HEK293 (cell line): ENCODE data around the gene GSTM5.
"Not testable (repeated sequence)": the region's sequence is repeated elsewhere in the genome, so short reads cannot be mapped to it uniquely, and the experiment has no call there.

Experiments used
- CTCF ChIA-PET: fragments of 350-600 bp; formaldehyde crosslinking; extraction: SDS; loops from one replicate; lab custom pipeline; 2021; ENCODE audit warnings: antibody characterized with exemption; lab: Yijun Ruan, JAX
- POLR2A ChIA-PET: fragments of 300-600 bp; formaldehyde crosslinking; extraction: SDS; loops from one replicate; lab custom pipeline; 2020; ENCODE audit warnings: antibody characterized with exemption, inconsistent platforms; lab: Yijun Ruan, JAX
- H3K27ac ChIP-seq: fragments of 200-500 bp; sonication (Bioruptor generic); 2 replicates; pipeline ENCODE4 v1.5.1; 2014; ENCODE audit warnings: low read depth, low read length, control low read depth, inconsistent platforms; ENCODE audit errors: extremely low read depth
- H3K36me3 ChIP-seq, 2 experiments: fragments of 200-500 bp in 1 of 2; sonication (Bioruptor generic) in 1 of 2; 1 replicate in 1 of 2; 2 replicates in 1 of 2; pipeline ENCODE4 v1.5.1; 2014 to 2017; ENCODE audit warnings: inconsistent platforms in 2 of 2, low read length in 2 of 2; ENCODE audit not compliant: control insufficient read depth in 2 of 2, insufficient read depth in 1 of 2
- H3K4me1 ChIP-seq: fragments of 200-500 bp; sonication (Bioruptor generic); 2 replicates; pipeline ENCODE4 v1.5.1; 2014; ENCODE audit warnings: mild to moderate bottlenecking, low read length, inconsistent platforms; ENCODE audit not compliant: control insufficient read depth, insufficient read depth
- H3K4me3 ChIP-seq: 2 replicates; pipeline ENCODE4 v1.5.1; 2011; ENCODE audit warnings: low read depth, mild to moderate bottlenecking, control low read depth, low read length, moderate library complexity
- H3K9me3 ChIP-seq: fragments of 200-500 bp; sonication (Bioruptor generic); 2 replicates; pipeline ENCODE4 v1.5.1; 2014; ENCODE audit warnings: low read depth, low read length, inconsistent platforms; ENCODE audit not compliant: control insufficient read depth, insufficient read depth
- BCL11B ChIP-seq: fragments of 450-650 bp; formaldehyde crosslinking; IDR thresholded peaks from 2 replicates; pipeline ENCODE4 v1.5.1; 2016; ENCODE audit warnings: low read depth, missing biosample characterization, missing genetic modification characterization
- EGR2 ChIP-seq: fragments of 450-650 bp; formaldehyde crosslinking; IDR thresholded peaks from 2 replicates; pipeline ENCODE4 v1.5.1; 2016; ENCODE audit warnings: low read depth, missing biosample characterization, missing genetic modification characterization
- HOXA7 ChIP-seq: sonication (generic); formaldehyde crosslinking; IDR thresholded peaks from 2 replicates; pipeline ENCODE4 v1.8.1; 2022; ENCODE audit warnings: missing genetic modification reagents, borderline replicate concordance
- SETDB1 ChIP-seq: IDR thresholded peaks from one replicate; pipeline ENCODE4 v1.6.1; 2017; ENCODE audit warnings: mild to moderate bottlenecking, low read length, moderate library complexity, mixed read lengths; ENCODE audit not compliant: insufficient read length
- YY1 ChIP-seq: fragments of 450-650 bp; formaldehyde crosslinking; IDR thresholded peaks from 2 replicates; pipeline ENCODE4 v1.5.1; 2018; ENCODE audit warnings: missing biosample characterization, missing genetic modification characterization
- ZBTB1 ChIP-seq: fragments of 450-650 bp; formaldehyde crosslinking; IDR thresholded peaks from 2 replicates; pipeline ENCODE4 v1.5.1; 2016; ENCODE audit warnings: missing biosample characterization, missing genetic modification characterization
- ZBTB7A ChIP-seq: fragments of 450-650 bp; formaldehyde crosslinking; IDR thresholded peaks from 2 replicates; pipeline ENCODE4 v1.5.1; 2016; ENCODE audit warnings: low read depth, missing biosample characterization, missing genetic modification characterization
- ZFP3 ChIP-seq: fragments of 450-650 bp; formaldehyde crosslinking; IDR thresholded peaks from 2 replicates; pipeline ENCODE4 v1.5.1; 2016; ENCODE audit warnings: low read depth, missing biosample characterization, missing genetic modification characterization
- ZNF138 ChIP-seq: fragments of 450-650 bp; formaldehyde crosslinking; IDR thresholded peaks from 2 replicates; pipeline ENCODE4 v1.5.1; 2016; ENCODE audit warnings: missing biosample characterization, missing genetic modification characterization, borderline replicate concordance
- ZNF169 ChIP-seq: fragments of 450-650 bp; formaldehyde crosslinking; IDR thresholded peaks from 2 replicates; pipeline ENCODE4 v1.5.1; 2016; ENCODE audit warnings: missing biosample characterization, missing genetic modification characterization
- ZNF37A ChIP-seq: fragments of 450-650 bp; IDR thresholded peaks from 2 replicates; pipeline ENCODE4 v1.5.1; 2018; ENCODE audit warnings: missing biosample characterization, missing genetic modification characterization
- ZNF621 ChIP-seq: fragments of 450-650 bp; formaldehyde crosslinking; IDR thresholded peaks from 2 replicates; pipeline ENCODE4 v1.5.1; 2017; ENCODE audit warnings: missing biosample characterization, missing genetic modification characterization
- ZNF670 ChIP-seq: fragments of 450-650 bp; formaldehyde crosslinking; IDR thresholded peaks from 2 replicates; pipeline ENCODE4 v1.5.1; 2016; ENCODE audit warnings: missing biosample characterization, missing genetic modification characterization, low read depth
- ZNF76 ChIP-seq: fragments of 450-650 bp; formaldehyde crosslinking; IDR thresholded peaks from 2 replicates; pipeline ENCODE4; 2016; ENCODE audit warnings: low read depth, missing biosample characterization, missing genetic modification characterization, borderline replicate concordance
- ZNF777 ChIP-seq: fragments of 450-650 bp; formaldehyde crosslinking; IDR thresholded peaks from 2 replicates; pipeline ENCODE4 v1.5.1; 2017; ENCODE audit warnings: missing biosample characterization, missing genetic modification characterization, borderline replicate concordance
- ZNF830 ChIP-seq: fragments of 450-650 bp; IDR thresholded peaks from 2 replicates; pipeline ENCODE4 v1.5.0; 2018; ENCODE audit warnings: missing biosample characterization, missing genetic modification characterization, low read depth, mild to moderate bottlenecking, moderate library complexity
- ZNF837 ChIP-seq: fragments of 450-650 bp; formaldehyde crosslinking; IDR thresholded peaks from 2 replicates; pipeline ENCODE4 v1.5.1; 2016; ENCODE audit warnings: missing biosample characterization, missing genetic modification characterization
- TF ChIP-seq, protein P1 (sequence below): fragments of 450-650 bp; formaldehyde crosslinking; IDR thresholded peaks from 2 replicates; pipeline ENCODE4 v1.5.1; 2017; ENCODE audit warnings: missing biosample characterization, missing genetic modification characterization
- TF ChIP-seq, protein P2 (sequence below): fragments of 450-650 bp; formaldehyde crosslinking; IDR thresholded peaks from 2 replicates; pipeline ENCODE4 v1.5.1; 2016; ENCODE audit warnings: missing biosample characterization, missing genetic modification characterization
- TF ChIP-seq, protein P3 (sequence below): fragments of 450-650 bp; formaldehyde crosslinking; IDR thresholded peaks from 2 replicates; pipeline ENCODE4 v1.5.0; 2017; ENCODE audit warnings: missing biosample characterization, missing genetic modification characterization, borderline replicate concordance
- TF ChIP-seq, protein P4 (sequence below): fragments of 450-650 bp; formaldehyde crosslinking; IDR thresholded peaks from 2 replicates; pipeline ENCODE4 v1.5.1; 2016; ENCODE audit warnings: missing biosample characterization, missing genetic modification characterization, borderline replicate concordance

The GSTM5 gene

DNA sequence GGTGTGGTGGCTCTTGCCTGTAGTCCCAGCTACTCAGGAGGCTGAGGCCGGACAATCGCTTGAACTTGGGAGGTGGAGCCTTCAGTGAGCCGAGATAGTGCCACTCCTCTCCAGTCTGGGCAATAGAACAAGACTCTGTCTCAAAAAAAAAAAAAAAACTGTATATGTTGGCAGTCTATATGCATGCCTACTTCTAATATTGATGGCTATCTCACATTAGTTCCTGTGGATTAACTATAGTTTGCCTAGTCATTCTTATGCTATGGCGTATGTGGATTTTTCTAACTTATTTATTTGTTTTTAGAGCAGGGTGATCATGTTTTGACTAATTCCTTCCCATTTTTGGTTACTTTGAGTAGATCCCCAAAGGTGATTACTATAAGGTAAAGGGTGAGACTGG, 15.0 kb upstream of the GSTM5 start (continued):
- no peak for TF ChIP-seq ZNF837 (tag by site-specific recombination)

DNA sequence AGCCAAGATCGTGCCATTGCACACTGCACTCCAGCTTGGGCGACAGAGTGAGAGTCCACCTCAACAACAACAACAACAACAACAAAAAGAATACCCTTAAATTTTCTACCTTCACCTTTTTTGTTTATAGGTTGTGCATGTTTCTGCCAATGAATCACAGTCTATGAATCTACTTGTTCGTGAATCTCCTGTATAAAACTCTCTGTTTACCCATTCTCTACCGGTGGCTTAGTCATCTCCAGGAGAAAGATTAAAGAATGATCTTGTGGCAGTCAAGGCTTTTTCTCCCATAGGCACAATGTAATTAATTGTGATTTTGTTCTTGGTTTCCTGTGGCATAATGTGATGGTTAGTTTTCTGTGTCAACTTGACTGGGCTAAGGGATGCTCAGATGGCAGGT, 14.2 kb upstream of the GSTM5 start:
- CTCF ChIA-PET, POLR2A ChIA-PET, H3K4me3 ChIP-seq, H3K36me3 ChIP-seq, H3K4me1 ChIP-seq, H3K27ac ChIP-seq, H3K9me3 ChIP-seq: not testable (repeated sequence)

DNA sequence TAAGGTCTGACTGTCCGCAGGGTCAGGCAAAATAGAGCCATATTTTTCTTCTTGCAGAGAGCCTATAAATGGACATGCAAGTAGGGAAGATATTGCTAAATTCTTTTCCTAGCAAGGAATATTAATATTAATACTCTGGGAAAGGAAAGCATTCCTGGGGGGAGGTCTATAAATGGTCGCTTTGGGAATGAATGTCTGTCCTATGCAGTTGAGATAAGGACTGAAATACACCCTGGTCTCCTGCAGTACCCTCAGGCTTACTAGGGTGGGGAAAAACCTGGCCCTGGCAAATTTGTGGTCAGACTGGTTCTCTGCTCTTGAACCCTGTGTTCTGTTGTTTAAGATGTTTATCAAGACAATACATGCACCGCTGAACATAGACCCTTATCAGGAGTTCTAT, 9.1 kb upstream of the GSTM5 start:
- H3K9me3 ChIP-seq, H3K4me1 ChIP-seq, POLR2A ChIA-PET, H3K27ac ChIP-seq, H3K4me3 ChIP-seq, H3K36me3 ChIP-seq: not testable (repeated sequence)
- CTCF ChIA-PET, result interaction anchor here (2.7 kb wide), 1 partner anchor 63 kb away, joined by 14 read pairs; no protein-coding TSS in a partner anchor
- peak; percentile 16 for TF ChIP-seq SETDB1

DNA sequence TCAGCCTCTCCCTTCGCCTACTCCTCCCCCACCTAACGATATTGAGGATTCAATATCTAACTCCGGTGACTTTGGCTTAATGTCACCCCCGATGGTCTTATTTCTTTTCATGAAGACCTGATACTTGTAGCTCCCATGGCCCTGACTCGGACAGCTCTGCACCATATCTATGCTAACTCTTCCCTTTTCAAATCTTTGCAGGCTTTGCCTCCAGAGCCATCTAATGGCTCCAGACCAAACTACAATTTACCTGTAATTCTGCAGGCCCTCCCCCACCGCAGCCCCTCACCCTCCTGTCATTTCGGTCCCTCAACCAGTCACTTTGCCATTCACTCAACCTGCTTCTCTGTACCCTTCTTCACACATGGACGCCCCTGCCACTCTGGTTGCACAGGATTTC, 7.9 kb upstream of the GSTM5 start:
- H3K4me1 ChIP-seq, result no peaks in the 10 kb centered on the region
- H3K9me3 ChIP-seq, result no peaks in the 10 kb centered on the region
- H3K27ac ChIP-seq, result no peak overlapping the region
- no peak overlapping the region for H3K4me3 ChIP-seq
- TF ChIP-seq ZNF777 (tag by site-specific recombination) (no peak), ZNF670 (no peak), HOXA7 (CRISPR knock-in tag) (no peak), ZNF169 (tag by site-specific recombination) (no peak), BCL11B (tag by site-specific recombination) (no peak), ZNF138 (tag by site-specific recombination) (no peak), EGR2 (tag by site-specific recombination) (no peak), ZNF830 (no peak), ZNF37A (tag by site-specific recombination) (no peak), ZBTB1 (tag by site-specific recombination) (no peak), ZNF621 (tag by site-specific recombination) (no peak), ZBTB7A (tag by site-specific recombination) (no peak), ZFP3 (tag by site-specific recombination) (no peak), YY1 (tag by site-specific recombination) (no peak), ZNF76 (tag by site-specific recombination) (no peak)
- TF ChIP-seq, protein P1, sequence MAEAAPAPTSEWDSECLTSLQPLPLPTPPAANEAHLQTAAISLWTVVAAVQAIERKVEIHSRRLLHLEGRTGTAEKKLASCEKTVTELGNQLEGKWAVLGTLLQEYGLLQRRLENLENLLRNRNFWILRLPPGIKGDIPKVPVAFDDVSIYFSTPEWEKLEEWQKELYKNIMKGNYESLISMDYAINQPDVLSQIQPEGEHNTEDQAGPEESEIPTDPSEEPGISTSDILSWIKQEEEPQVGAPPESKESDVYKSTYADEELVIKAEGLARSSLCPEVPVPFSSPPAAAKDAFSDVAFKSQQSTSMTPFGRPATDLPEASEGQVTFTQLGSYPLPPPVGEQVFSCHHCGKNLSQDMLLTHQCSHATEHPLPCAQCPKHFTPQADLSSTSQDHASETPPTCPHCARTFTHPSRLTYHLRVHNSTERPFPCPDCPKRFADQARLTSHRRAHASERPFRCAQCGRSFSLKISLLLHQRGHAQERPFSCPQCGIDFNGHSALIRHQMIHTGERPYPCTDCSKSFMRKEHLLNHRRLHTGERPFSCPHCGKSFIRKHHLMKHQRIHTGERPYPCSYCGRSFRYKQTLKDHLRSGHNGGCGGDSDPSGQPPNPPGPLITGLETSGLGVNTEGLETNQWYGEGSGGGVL (tag by site-specific recombination), result no peak
- TF ChIP-seq, protein P2, sequence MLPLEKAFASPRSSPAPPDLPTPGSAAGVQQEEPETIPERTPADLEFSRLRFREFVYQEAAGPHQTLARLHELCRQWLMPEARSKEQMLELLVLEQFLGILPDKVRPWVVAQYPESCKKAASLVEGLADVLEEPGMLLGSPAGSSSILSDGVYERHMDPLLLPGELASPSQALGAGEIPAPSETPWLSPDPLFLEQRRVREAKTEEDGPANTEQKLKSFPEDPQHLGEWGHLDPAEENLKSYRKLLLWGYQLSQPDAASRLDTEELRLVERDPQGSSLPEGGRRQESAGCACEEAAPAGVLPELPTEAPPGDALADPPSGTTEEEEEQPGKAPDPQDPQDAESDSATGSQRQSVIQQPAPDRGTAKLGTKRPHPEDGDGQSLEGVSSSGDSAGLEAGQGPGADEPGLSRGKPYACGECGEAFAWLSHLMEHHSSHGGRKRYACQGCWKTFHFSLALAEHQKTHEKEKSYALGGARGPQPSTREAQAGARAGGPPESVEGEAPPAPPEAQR (tag by site-specific recombination), result no peak
- TF ChIP-seq, protein P3, sequence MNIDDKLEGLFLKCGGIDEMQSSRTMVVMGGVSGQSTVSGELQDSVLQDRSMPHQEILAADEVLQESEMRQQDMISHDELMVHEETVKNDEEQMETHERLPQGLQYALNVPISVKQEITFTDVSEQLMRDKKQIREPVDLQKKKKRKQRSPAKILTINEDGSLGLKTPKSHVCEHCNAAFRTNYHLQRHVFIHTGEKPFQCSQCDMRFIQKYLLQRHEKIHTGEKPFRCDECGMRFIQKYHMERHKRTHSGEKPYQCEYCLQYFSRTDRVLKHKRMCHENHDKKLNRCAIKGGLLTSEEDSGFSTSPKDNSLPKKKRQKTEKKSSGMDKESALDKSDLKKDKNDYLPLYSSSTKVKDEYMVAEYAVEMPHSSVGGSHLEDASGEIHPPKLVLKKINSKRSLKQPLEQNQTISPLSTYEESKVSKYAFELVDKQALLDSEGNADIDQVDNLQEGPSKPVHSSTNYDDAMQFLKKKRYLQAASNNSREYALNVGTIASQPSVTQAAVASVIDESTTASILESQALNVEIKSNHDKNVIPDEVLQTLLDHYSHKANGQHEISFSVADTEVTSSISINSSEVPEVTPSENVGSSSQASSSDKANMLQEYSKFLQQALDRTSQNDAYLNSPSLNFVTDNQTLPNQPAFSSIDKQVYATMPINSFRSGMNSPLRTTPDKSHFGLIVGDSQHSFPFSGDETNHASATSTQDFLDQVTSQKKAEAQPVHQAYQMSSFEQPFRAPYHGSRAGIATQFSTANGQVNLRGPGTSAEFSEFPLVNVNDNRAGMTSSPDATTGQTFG (tag by site-specific recombination), result no peak
- TF ChIP-seq, protein P4, sequence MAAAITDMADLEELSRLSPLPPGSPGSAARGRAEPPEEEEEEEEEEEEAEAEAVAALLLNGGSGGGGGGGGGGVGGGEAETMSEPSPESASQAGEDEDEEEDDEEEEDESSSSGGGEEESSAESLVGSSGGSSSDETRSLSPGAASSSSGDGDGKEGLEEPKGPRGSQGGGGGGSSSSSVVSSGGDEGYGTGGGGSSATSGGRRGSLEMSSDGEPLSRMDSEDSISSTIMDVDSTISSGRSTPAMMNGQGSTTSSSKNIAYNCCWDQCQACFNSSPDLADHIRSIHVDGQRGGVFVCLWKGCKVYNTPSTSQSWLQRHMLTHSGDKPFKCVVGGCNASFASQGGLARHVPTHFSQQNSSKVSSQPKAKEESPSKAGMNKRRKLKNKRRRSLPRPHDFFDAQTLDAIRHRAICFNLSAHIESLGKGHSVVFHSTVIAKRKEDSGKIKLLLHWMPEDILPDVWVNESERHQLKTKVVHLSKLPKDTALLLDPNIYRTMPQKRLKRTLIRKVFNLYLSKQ, result no peak
- no peaks in the 10 kb centered on the region for H3K36me3 ChIP-seq
- ChIA-PET POLR2A (no interaction called here), CTCF (interaction anchor here (0.6 to 2.7 kb wide), 3 partner anchors 61 to 255 kb away, joined by 3 to 14 read pairs (median 6); no protein-coding TSS in a partner anchor)
